OCI-LY3 (cell line): Measurements from ENCODE around the gene FRK.

ENCODE experiments used
- H2AFZ ChIP-seq: fragments of 200-600, 300-600 bp; shearing (Covaris generic); 2 replicates; pipeline ENCODE4 v1.6.0; 2014; ENCODE audit warnings: antibody characterized with exemption, low read depth, low read length
- H3K27ac ChIP-seq: fragments of 200-600, 300-600 bp; sonication (generic); 2 replicates; pipeline ENCODE4 v1.5.1; 2014; ENCODE audit warnings: mild to moderate bottlenecking, low read length, moderate library complexity, mixed read lengths
- H3K27me3 ChIP-seq: fragments of 200-600, 300-600 bp; sonication (generic); 2 replicates; pipeline ENCODE4 v1.6.1; 2014; ENCODE audit warnings: low read depth, low read length, mixed read lengths
- H3K36me3 ChIP-seq: fragments of 200-600, 300-600 bp; sonication (generic); replicated peaks from 2 replicates; pipeline ENCODE3; 2014; ENCODE audit warnings: low read depth, low read length, mixed read lengths
- H3K4me1 ChIP-seq: fragments of 300-600, 200-600 bp; sonication (generic); 2 replicates; pipeline ENCODE4 v1.6.1; 2014; ENCODE audit warnings: low read length, mixed read lengths
- H3K4me2 ChIP-seq: fragments of 200-600, 300-600 bp; sonication (generic); 2 replicates; pipeline ENCODE4 v1.6.1; 2014; ENCODE audit warnings: low read length, mixed read lengths
- H3K4me3 ChIP-seq: fragments of 300-600, 200-600 bp; sonication (generic); 2 replicates; pipeline ENCODE4 v1.5.1; 2014; ENCODE audit warnings: antibody characterized with exemption, mild to moderate bottlenecking, low read length, moderate library complexity
- H3K79me2 ChIP-seq: fragments of 300-600, 200-600 bp; shearing (Covaris generic); 2 replicates; pipeline ENCODE4 v1.6.1; 2014; ENCODE audit warnings: mild to moderate bottlenecking, low read length, mixed read lengths
- H3K9ac ChIP-seq: fragments of 300-600, 200-600 bp; shearing (Covaris generic); 2 replicates; pipeline ENCODE4 v1.6.0; 2014; ENCODE audit warnings: mild to moderate bottlenecking, low read length, moderate library complexity
- H3K9me3 ChIP-seq: fragments of 200-600, 300-600 bp; shearing (Covaris generic); 2 replicates; pipeline ENCODE4 v1.6.1; 2014; ENCODE audit warnings: low read length, mixed read lengths; ENCODE audit not compliant: insufficient read depth
- H4K20me1 ChIP-seq: fragments of 200-600, 300-600 bp; sonication (generic); 2 replicates; pipeline ENCODE4 v1.6.1; 2016; ENCODE audit warnings: low read length, mixed read lengths; ENCODE audit not compliant: insufficient read depth
- EZH2phosphoT487 ChIP-seq: fragments of 200-600 bp; shearing (Covaris generic); IDR thresholded peaks from 2 replicates; pipeline ENCODE4 v1.6.1; 2018; ENCODE audit warnings: antibody characterized with exemption, mixed run types, low read depth
- TF ChIP-seq, protein P1 (sequence below): fragments of 200-600, 300-600 bp; sonication (generic); IDR thresholded peaks from 2 replicates; pipeline ENCODE4 v1.5.1; 2014; ENCODE audit warnings: antibody characterized with exemption, low read length, low read depth

Gene FRK

DNA sequence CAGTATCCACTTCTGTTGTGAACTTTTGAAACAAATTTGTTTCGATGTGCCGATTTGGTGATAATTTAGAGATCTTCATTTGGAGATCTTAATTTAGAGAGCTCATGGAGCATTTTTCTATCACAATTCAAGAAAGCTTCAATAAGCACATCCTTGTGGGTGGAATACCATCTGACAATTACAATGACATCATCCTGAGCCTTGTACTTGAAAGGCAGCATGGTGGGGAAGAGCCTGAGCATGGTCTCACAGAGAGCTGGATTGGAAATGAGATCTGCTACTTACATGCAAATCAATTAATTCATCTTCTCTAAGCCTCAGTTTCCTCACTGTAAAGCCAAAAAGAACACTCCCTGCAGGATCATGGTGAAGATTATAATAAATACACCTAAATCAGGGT, 75.9 kb downstream of the FRK start:
- Histone ChIP-seq H3K36me3 (peaks cover 3% of the 10 kb centered on the region), H3K9ac (no peak overlapping the region), H3K4me1 (no peaks in the 10 kb centered on the region), H2AFZ (no peak overlapping the region), H3K9me3 (no peaks in the 10 kb centered on the region), H3K27ac (no peak overlapping the region), H4K20me1 (peaks cover 31% of the 10 kb centered on the region), H3K27me3 (no peaks in the 10 kb centered on the region), H3K4me2 (no peak overlapping the region), H3K79me2 (peaks cover 4% of the 10 kb centered on the region; the same call in 1 of the 2 replicates), H3K4me3 (no peak overlapping the region)
- TF ChIP-seq EZH2phosphoT487, result no peak
- TF ChIP-seq, protein P1, sequence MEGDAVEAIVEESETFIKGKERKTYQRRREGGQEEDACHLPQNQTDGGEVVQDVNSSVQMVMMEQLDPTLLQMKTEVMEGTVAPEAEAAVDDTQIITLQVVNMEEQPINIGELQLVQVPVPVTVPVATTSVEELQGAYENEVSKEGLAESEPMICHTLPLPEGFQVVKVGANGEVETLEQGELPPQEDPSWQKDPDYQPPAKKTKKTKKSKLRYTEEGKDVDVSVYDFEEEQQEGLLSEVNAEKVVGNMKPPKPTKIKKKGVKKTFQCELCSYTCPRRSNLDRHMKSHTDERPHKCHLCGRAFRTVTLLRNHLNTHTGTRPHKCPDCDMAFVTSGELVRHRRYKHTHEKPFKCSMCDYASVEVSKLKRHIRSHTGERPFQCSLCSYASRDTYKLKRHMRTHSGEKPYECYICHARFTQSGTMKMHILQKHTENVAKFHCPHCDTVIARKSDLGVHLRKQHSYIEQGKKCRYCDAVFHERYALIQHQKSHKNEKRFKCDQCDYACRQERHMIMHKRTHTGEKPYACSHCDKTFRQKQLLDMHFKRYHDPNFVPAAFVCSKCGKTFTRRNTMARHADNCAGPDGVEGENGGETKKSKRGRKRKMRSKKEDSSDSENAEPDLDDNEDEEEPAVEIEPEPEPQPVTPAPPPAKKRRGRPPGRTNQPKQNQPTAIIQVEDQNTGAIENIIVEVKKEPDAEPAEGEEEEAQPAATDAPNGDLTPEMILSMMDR, result no peak

DNA sequence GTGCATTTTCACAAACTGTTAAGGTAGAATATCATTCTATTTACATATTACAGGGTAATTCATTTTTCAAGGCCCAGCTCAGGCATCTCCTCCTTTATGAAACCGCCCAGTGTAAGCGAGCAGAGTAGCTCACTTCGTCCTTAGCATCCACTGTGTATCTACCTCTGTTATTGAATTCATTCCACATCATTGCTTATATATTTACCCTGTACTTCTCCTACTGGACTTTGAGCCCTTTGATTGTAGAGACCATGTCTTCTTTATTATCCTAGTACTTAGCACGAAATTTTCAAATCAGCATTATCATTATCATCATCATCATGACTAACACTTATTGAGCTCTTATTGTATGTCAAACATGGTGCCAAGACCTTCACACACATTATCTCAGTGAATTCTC, 76.7 kb downstream of the FRK start:
- H3K4me2 ChIP-seq, result no peak overlapping the region
- TF ChIP-seq, protein P1, result no peak
- no peak for TF ChIP-seq EZH2phosphoT487
- H3K4me3 ChIP-seq, result no peak overlapping the region
- no peaks in the 10 kb centered on the region for H3K27me3 ChIP-seq
- H4K20me1 ChIP-seq, result peaks cover 29% of the 10 kb centered on the region
- no peak overlapping the region for H2AFZ ChIP-seq
- peaks cover 3% of the 10 kb centered on the region for H3K36me3 ChIP-seq
- H3K9ac ChIP-seq, result no peak overlapping the region
- no peaks in the 10 kb centered on the region for H3K9me3 ChIP-seq
- H3K4me1 ChIP-seq, result no peaks in the 10 kb centered on the region
- H3K27ac ChIP-seq, result no peak overlapping the region
- peaks cover 4% of the 10 kb centered on the region; the same call in 1 of the 2 replicates for H3K79me2 ChIP-seq

DNA sequence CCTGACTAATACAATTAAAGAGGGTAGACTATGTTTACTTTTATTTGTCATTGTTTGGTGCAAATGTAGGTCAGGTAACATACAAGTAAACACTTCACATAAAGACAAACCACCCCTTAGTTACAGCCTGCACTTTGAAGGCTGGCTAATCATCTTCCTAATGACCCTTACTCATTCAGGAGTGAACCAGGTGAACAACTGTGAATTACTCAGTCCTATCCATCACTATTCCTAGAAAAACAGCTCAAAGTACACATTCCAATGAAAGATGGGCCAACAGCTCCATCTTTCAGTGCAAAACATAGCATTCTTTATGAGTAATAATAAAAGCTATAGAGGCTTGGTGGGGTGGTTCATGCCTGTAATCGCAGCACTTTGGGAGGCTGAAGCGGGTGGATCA, 78.2 kb downstream of the FRK start:
- Histone ChIP-seq H3K9ac (no peak overlapping the region), H3K4me3 (no peak overlapping the region), H3K36me3 (peaks cover 3% of the 10 kb centered on the region), H2AFZ (no peak overlapping the region), H3K9me3 (no peaks in the 10 kb centered on the region), H3K27me3 (no peaks in the 10 kb centered on the region), H3K27ac (no peak overlapping the region), H4K20me1 (peaks cover 31% of the 10 kb centered on the region), H3K4me1 (no peaks in the 10 kb centered on the region), H3K4me2 (no peak overlapping the region), H3K79me2 (peaks cover 4% of the 10 kb centered on the region; the same call in 1 of the 2 replicates)
- TF ChIP-seq, protein P1, result no peak
- no peak for TF ChIP-seq EZH2phosphoT487

DNA sequence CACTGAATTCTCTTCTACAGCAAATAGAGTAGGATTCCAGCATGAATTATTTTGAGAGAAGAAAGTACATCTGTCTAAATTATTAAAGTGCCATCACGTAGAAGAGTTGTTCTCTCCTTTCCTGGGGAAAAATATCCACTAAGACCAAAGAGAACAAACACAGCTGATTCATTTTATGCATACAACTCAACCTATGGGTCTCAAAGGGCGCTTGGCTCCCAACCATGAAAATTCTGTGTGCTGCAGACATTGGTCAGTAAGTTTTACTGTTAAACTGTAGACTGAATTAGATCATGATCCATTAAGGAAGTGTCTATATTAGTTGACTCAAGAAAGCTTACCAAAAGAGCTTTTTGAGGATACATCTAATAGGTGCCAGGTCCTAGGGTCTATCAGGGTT, 83.5 kb downstream of the FRK start:
- Histone ChIP-seq H3K4me2 (no peak overlapping the region), H3K4me3 (no peak overlapping the region), H3K9me3 (no peaks in the 10 kb centered on the region), H3K36me3 (no peaks in the 10 kb centered on the region), H3K27me3 (no peaks in the 10 kb centered on the region), H4K20me1 (peaks cover 27% of the 10 kb centered on the region; the same call in 1 of the 2 replicates), H3K79me2 (no peaks in the 10 kb centered on the region; the same call in 1 of the 2 replicates), H3K27ac (no peak overlapping the region), H2AFZ (no peak overlapping the region), H3K4me1 (no peaks in the 10 kb centered on the region), H3K9ac (no peak overlapping the region)
- TF ChIP-seq EZH2phosphoT487, result no peak
- TF ChIP-seq, protein P1, result no peak
